SK-N-MC (cell line): ENCODE data around the gene GSX1.

Experiments
- EZH2 ChIP-seq: fragments of 200-600 bp; sonication (generic); IDR thresholded peaks from one replicate; pipeline ENCODE4 v1.6.1; 2017; ENCODE audit warnings: antibody characterized with exemption
- FOXP2 ChIP-seq: optimal IDR thresholded peaks from 2 replicates; pipeline ENCODE3; 2011; ENCODE audit warnings: mild to moderate bottlenecking, moderate library complexity; ENCODE audit not compliant: insufficient read depth; ENCODE audit errors: extremely low read length, control extremely low read depth
- POLR2AphosphoS5 ChIP-seq: IDR thresholded peaks from 2 replicates; pipeline ENCODE4 v1.6.1; 2012; ENCODE audit warnings: mild to moderate bottlenecking, low read depth, low read length, borderline replicate concordance

DNA sequence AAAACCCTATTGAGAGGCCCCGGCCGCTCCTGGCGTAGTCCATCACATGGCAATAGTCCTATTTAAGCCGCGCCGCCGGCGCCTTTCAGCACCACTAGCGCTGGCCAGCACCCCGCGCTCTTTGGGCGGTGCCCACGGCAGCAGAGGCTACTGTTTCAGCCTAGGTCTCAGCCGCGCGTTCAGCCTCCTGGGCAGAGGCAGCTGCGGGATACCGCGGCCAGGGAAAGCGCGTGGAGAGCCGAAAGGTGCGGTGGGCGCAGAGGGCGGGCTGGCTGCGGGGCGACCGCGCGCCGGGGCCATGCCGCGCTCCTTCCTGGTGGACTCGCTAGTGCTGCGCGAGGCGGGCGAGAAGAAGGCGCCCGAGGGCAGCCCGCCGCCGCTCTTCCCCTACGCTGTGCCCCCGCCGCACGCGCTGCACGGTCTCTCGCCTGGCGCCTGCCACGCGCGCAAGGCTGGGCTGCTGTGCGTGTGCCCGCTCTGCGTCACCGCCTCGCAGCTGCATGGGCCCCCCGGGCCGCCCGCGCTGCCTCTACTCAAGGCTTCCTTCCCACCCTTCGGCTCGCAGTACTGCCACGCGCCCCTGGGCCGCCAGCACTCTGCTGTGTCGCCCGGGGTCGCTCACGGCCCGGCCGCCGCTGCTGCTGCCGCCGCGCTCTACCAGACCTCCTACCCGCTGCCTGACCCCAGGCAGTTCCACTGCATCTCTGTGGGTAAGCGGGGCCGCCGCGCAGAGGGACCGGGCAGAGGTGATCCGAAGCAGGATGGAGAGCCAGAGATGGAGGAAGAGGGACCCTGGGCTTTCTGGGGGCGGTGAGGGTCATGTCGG, at the start of gene GSX1:
- TF ChIP-seq POLR2AphosphoS5 (no peak), EZH2 (no peak), FOXP2 (no peak)
